ENCODE measurements around the gene WDR41. TPM values are rescaled to one million over a fixed set of nuclear protein-coding genes. Genes with fewer than 3 reads are reported as not detected.

Gene WDR41
- total RNA-seq, 2 donors from 2014 or later, result 61.6 to 80.9 TPM

GRCh38 chr5:77396017-77396416 is 96.1 kb downstream of the WDR41 start:
- no peak for TF ChIP-seq CTCF (conservative IDR thresholded peaks at IDR 0.05)
- no peaks in the 10 kb centered on the region for H3K36me3 ChIP-seq (ENCODE audit: control insufficient read depth, insufficient read depth, low read length)
- Mint-ChIP-seq H3K27ac (peak overlapping the region; percentile 30), H3K4me3 (no peak overlapping the region), H3K36me3 (ENCODE audit: low read depth) (no peaks in the 10 kb centered on the region), H3K27me3 (ENCODE audit: insufficient read depth) (no peaks in the 10 kb centered on the region), H3K9me3 (no peaks in the 10 kb centered on the region), H3K4me1 (peaks cover 11% of the 10 kb centered on the region)
- no peak for DNase-seq
- WGBS, 2 experiments (ENCODE audit: insufficient coverage in 1 of 2, insufficient read length in 1 of 2), result 83 to 97% methylated on average over 1 of the region's 1 CpG
- no peak overlapping the region for H3K4me3 ChIP-seq (ENCODE audit: low read length)
- no peaks in the 10 kb centered on the region for H3K4me1 ChIP-seq (ENCODE audit: control insufficient read depth, insufficient read depth, low read length)
- H3K27ac ChIP-seq (ENCODE audit: low read depth, low read length), result no peak overlapping the region
- H3K27me3 ChIP-seq (ENCODE audit: control insufficient read depth, insufficient read depth, low read length, poor library complexity, severe bottlenecking), result no peaks in the 10 kb centered on the region
- H3K9ac ChIP-seq (ENCODE audit: extremely low read depth, low read length, poor library complexity, severe bottlenecking), result no peak overlapping the region
- no peaks in the 10 kb centered on the region for H3K9me3 ChIP-seq (ENCODE audit: control insufficient read depth, low read length)

- Histone ChIP-seq H3K4me1 (ENCODE audit: control insufficient read depth, insufficient read depth, low read length) (no peaks in the 10 kb centered on the region), H3K4me3 (ENCODE audit: low read length) (no peak overlapping the region), H3K27me3 (ENCODE audit: control insufficient read depth, insufficient read depth, low read length, poor library complexity, severe bottlenecking) (no peaks in the 10 kb centered on the region), H3K9ac (ENCODE audit: extremely low read depth, low read length, poor library complexity, severe bottlenecking) (no peak overlapping the region), H3K36me3 (ENCODE audit: control insufficient read depth, insufficient read depth, low read length) (no peaks in the 10 kb centered on the region), H3K9me3 (ENCODE audit: control insufficient read depth, low read length) (no peaks in the 10 kb centered on the region), H3K27ac (ENCODE audit: low read depth, low read length) (no peak overlapping the region)
- Mint-ChIP-seq H3K36me3 (ENCODE audit: low read depth) (no peaks in the 10 kb centered on the region), H3K4me1 (peaks cover 11% of the 10 kb centered on the region), H3K9me3 (no peaks in the 10 kb centered on the region), H3K27me3 (ENCODE audit: insufficient read depth) (no peaks in the 10 kb centered on the region), H3K4me3 (no peak overlapping the region), H3K27ac (no peak overlapping the region)
- DNase-seq, result no peak
- peak; percentile 37 for TF ChIP-seq CTCF (conservative IDR thresholded peaks at IDR 0.05)
- 76 to 93% methylated on average over 3 of the region's 3 CpGs for WGBS, 2 experiments (ENCODE audit: insufficient coverage in 1 of 2, insufficient read length in 1 of 2)
These were observed 97.9 kb downstream of the WDR41 start for GRCh38 chr5:77394064-77394715.

- Histone ChIP-seq H3K4me3 (ENCODE audit: low read length) (no peak overlapping the region), H3K27me3 (ENCODE audit: control insufficient read depth, insufficient read depth, low read length, poor library complexity, severe bottlenecking) (no peaks in the 10 kb centered on the region), H3K4me1 (ENCODE audit: control insufficient read depth, insufficient read depth, low read length) (no peaks in the 10 kb centered on the region), H3K27ac (ENCODE audit: low read depth, low read length) (no peak overlapping the region), H3K9me3 (ENCODE audit: control insufficient read depth, low read length) (no peaks in the 10 kb centered on the region), H3K9ac (ENCODE audit: extremely low read depth, low read length, poor library complexity, severe bottlenecking) (no peak overlapping the region), H3K36me3 (ENCODE audit: control insufficient read depth, insufficient read depth, low read length) (no peaks in the 10 kb centered on the region)
- no peaks in the 10 kb centered on the region for H3K9me3 Mint-ChIP-seq
- no peaks in the 10 kb centered on the region for H3K36me3 Mint-ChIP-seq (ENCODE audit: low read depth)
- H3K4me3 Mint-ChIP-seq, result no peak overlapping the region
- no peak overlapping the region for H3K27ac Mint-ChIP-seq
- TF ChIP-seq CTCF (conservative IDR thresholded peaks at IDR 0.05), result no peak
- WGBS, 2 experiments (ENCODE audit: insufficient coverage in 1 of 2, insufficient read length in 1 of 2), result 87 to 93% methylated on average over 6 to 10 of the region's 10 CpGs
- no peak for DNase-seq
- H3K27me3 Mint-ChIP-seq (ENCODE audit: insufficient read depth), result no peaks in the 10 kb centered on the region
- H3K4me1 Mint-ChIP-seq, result peaks cover 7% of the 10 kb centered on the region
These were observed 100.8 kb downstream of the WDR41 start for GRCh38 chr5:77391240-77391765.

Measured in endodermal cell (in vitro differentiated cells).